DMS153 (cell line): ENCODE measurements around the gene RRP15.

Experiments used
- DNase-seq: peaks from one replicate; lab custom pipeline; 2025; lab: John Stamatoyannopoulos, UW

The RRP15 gene

DNA sequence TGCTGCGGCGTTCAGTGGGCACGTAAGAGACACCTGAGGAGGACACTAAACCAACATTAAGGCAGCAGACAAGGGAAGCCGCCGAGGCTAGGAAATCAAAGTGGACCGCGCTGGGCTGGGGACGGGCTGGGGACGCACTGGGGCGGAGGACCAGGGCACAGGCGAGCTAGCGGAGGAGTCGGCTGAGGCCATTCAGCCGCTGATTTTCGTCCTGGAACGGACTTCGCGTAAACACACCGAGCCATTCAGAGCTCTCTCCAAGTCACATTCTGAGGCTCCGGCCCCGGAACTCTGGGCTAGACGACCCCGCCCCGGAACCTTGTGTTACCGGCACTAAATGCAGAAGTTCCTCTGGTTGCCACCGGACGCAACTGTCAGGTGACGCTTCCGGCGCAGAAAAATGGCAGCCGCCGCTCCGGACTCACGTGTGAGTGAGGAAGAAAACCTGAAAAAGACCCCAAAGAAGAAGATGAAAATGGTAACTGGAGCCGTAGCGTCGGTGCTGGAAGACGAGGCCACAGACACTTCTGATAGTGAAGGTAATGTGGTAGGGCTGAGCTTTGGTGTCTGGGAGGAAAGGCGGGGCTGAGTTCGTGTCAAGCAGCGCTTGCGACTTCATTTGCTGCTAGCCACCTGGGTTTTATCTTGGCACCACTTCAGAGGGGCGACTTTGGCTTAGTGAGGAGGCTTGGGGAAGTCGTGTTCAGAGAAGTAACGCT, at the start of gene RRP15:
RRP15 (plus strand) TSS at position 377 of the 719 bp plus-strand sequence; CDS start at position 401, 24 bp downstream.
- peak; percentile 90 for DNase-seq

GRCh38 chr1:218242171-218242570, 42.9 kb upstream of the RRP15 start:
- no peak for DNase-seq

- DNase-seq = no peak
These were observed 37.8 kb upstream of the RRP15 start for GRCh38 chr1:218247339-218247738.

DNA sequence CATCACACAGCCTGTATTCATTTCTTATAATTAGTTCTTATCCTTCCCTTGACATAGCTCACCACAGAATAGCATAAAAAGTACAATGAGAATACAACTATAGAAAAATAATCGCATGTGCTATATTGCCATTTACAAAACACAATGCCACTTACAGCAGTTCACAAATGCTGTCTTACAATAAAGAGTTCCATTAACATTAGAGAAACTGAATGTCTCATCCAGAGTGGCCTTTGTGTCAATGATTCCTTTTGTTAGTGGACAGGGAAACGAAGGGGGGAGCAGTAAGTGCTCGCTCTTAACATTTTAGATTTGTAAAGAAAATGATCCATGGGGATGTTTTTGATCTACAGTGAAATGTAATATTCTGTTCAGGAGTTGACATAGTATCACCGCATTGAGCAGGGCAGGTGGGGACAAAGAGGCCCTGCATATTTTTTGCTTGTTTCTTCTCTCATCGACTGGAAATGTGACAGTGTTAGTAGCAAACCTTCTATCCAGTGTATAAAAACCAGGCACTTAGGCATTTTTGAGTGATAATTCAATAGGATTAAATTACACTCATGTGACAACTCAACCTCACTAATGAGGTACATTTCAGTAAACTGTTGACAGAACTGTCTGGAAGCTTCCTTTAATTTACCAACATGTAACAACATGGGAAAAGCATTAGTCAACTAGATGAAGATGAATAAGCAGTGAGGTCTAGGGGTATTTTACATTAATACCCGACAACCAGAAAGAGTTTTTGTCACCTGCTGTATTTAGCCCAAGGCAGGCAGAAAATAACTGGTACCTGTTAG, 35.6 kb upstream of the RRP15 start:
- peak; percentile 88 for DNase-seq

DNA sequence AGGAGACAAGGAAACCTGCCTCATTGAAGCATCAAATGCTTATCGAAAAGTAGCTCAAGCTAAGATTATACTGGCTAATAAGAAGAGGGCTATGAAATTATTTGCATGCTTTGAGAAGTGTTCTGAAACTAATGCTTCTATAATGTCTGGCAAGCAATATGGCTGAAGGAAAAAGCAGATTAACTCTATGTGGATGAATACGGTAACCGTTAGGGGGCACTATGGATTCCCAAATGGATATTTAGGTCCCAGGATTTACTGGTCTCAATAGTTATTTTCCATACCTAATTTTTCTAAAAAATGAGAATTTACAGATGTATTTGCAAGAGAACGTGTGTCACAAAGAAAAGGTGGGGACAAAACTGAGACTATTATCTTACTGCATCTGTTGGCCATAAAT, 34.6 kb upstream of the RRP15 start:
- DNase-seq = no peak

DNA sequence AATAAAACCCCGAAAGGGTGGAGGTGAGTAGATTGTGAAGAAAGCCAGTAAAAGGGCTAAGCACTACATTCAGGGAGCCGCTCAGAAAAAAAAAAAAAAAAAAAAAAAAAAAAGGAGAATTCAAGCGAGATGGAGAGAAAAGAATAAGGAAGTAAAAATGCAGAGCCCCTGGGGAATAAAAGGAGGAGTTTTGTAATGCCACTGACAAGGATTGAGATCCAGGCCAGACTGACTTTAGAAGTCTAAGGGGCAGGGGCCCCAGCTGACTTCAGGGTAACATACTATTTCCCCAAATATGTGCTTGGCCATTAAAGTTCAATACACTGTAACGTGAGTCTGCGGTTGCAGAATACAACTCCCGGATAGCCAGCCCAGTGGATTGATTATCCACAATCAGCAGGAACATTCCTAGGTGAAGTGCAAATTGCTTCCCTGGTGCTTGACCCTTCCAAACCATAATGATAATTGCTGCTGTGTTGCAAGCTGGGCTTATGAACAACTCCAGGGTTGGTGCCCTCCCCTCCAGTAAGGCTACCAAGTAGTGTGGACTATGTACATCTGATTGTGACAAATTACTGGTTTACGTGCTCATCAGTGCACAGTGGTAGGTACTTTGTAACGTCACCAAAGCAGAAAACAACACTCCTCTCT, 30.7 kb upstream of the RRP15 start:
- no peak for DNase-seq

DNA sequence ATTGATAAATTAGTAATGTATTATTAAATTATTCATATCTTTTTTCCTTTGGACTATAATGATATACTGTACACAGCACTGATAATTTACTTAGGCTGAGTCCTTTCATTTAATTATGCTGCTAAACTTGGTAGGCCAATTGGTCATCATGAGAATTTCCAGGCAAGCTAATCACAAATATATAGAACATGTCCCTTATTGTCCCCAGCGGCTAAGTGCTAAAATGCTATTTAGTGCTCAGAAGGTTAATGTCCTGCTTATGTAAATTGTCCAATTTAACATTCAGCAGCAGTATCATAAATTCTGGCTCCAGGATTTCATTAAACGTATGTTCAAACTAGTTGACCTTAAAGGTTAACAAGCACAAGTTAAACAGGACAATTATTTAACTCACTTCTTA, 30.0 kb upstream of the RRP15 start:
- DNase-seq = no peak

- DNase-seq = no peak
These were observed 27.7 kb upstream of the RRP15 start for GRCh38 chr1:218257371-218257770.

DNA sequence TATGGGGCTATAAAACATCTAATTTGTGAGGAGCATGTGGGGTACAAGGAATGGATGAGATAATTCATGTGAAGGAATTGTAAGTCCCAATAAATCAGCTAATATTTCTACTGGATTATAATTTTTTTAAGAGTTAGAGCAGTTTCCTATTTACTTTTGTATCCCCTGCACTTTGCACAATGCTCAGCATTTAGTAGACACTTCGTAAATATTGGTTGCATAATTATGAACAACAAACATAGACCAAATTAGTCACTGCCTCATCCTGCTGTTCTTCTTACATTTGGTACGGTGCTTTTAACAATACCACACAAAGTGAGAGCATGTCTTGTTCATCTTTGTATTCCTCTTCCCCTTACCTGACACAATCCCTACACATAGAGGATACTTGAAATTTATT, 27.1 kb upstream of the RRP15 start:
- no peak for DNase-seq

- DNase-seq = no peak
These were observed 25.8 kb upstream of the RRP15 start for GRCh38 chr1:218259339-218259738.

DNA sequence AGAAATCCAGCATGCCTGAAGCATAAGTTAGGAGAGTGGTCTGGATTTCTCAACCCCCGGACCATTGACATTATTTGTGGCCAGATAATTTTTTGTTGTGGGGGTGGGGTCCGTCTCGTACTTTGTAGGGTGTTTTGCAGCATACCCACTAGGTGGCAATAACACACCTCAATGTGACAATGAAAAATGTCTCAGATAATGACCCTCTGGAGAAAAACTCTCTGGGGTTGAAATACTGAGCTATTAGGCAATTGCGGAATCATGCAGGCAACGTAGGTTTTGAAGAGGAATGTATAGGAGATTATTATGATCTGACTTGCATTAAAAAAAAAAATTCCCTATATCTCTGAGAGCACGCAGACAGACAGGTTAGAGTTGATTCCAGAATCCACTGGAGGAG, 25.3 kb upstream of the RRP15 start:
- no peak for DNase-seq

DNA sequence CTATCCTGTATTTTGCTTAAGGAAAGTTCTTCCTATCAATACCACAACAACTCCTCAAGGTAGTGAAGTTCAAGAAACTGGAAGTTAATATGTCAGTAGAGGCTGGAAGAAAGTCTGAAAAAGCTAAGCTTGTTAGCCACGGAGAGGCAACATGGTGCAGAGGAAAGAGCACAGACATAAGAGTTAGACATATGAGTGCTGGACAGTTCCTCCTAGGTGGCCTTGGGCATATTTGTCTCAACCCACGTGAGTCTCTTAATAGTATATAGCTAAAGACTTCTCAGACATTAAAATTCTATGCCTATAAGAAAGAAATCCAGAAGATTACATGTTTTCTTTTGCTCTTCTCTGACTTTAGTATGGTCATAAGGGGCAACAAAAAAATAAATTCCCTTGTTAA, 22.8 kb upstream of the RRP15 start:
- no peak for DNase-seq

GRCh38 chr1:218266356-218266755, 18.7 kb upstream of the RRP15 start:
- DNase-seq = no peak

- no peak for DNase-seq
These were observed 12.7 kb upstream of the RRP15 start for GRCh38 chr1:218272366-218272765.

GRCh38 chr1:218273762-218274479, 11.2 kb upstream of the RRP15 start:
- DNase-seq = peak; percentile 81

DNA sequence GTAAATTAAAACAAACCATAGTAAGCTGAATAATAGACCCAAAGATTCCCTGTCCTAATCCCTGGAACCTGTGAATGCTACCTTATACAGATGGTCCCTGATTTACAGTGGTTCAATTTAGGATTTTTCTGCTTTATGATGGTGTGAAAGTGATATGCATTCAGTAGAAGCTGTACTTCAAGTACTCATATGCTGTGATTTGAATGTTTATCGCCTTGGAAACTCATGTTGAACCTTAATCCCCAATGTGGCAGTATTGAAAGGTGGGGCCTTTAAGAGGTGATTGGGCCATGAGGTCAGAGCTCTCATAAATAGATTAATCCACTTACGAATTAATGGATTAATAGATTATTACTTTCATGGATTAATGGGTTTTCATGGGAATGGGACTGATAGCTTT, 10.6 kb upstream of the RRP15 start:
- DNase-seq = no peak

- no peak for DNase-seq
These were observed 9.3 kb upstream of the RRP15 start for GRCh38 chr1:218275823-218276222.

DNA sequence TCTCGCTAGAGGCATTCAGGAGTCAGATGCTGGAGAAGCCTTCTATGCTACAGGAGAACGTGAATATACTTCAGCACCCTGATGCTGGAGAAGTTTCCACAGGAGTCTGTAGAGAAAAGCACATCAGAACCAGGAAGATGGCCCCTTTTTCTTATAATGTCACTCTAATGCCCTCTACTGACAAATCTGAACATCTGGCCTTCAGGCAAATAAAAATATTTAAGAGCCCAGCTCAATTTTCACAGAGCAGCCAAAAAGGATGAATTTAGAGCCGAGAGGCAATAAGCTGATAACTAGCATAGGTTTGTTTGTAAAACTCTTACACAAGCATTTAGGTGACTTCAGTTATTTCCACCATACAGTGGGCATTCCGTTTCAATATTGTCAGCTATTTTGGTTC, 3.8 kb upstream of the RRP15 start:
- no peak for DNase-seq

DNA sequence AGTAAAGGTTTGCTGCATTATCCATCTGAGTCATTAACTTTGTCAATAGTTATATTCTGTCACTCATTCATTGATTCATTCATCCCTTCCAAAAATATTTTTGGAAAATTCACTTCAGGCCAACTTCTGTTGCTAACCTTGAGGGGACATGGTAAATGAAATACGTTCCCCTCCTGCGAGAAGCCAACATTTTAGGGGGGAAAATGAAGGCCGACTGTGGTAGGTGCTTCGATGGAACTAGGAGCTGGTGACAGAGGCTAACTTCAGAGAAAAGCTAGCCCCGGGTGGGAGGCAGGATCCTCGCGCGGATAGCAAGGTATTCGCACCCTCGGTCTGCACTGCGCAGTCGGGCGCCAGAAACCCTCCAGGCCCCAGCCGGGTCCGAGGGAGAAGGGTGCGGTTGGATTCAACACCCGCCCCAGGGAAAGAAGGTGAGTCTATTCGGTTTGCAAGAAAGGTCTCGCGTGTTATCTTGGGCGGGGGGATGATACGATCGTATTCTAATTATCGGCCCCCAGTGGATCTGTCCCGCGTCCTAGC, 646 bp upstream of the RRP15 start:
- no peak for DNase-seq

DNA sequence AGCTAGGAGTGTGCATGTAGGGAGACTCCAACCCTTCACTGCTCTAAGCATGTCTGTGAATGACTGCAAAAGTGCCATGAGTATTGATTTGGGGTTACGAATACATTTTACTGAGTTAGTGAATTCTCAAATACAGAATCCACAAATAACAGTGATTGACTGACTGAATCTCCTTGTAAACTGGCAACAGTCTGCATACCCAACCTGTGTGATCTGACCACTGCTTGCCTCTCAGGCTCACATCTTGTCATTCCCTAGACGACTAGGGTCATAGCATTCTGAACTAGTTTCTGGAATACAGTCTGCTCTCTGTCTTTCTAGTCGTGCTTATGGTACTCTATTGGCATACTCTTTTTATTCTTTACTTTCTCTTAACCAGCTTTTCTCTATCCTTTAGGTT, 7.4 kb downstream of the RRP15 start:
- DNase-seq = no peak

GRCh38 chr1:218294546-218294945, 9.5 kb downstream of the RRP15 start:
- no peak for DNase-seq

DNA sequence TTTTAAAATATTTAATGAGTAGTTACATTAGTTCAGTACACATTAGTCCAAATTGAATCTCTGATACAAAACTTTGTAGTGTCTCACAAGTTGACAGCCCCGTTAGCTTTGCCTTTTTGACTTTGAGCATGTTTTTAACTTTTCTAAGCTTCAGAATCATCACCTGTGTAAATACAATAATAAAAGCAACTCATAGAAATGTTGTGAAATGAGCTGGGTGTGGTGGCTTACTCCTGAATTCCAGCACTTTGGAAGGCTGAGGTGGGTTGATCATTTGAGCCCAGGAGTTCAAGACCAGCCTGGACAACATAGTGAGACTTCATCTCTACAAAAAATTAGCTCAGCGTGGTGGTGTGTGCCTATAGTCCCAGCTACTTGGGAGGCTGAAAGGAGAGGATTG, 11.1 kb downstream of the RRP15 start:
- no peak for DNase-seq
